GM12878 (cell line): ENCODE results near the gene RANBP9. TPM values are rescaled to one million over a fixed set of nuclear protein-coding genes. Genes with fewer than 3 reads are reported as not detected.

Experiments used
- ATAC-seq: fragments of 200-7000 bp; cut with Tn5 transposase; 3 replicates; pipeline ENCODE4 v1.9.1; 2020; ENCODE audit warnings: mild to moderate bottlenecking, moderate library complexity
- BruUV-seq: library from RNA; stranded (reverse); fragments of 400-500 nt; replicated peaks from 2 replicates; lab custom pipeline; 2021; lab: Mats Ljungman, UMichigan
- CTCF ChIA-PET: fragments of 300-600 bp; sonication (Branson Sonifier 250); formaldehyde crosslinking; extraction: SDS; loops from one replicate; lab custom pipeline; 2021; ENCODE audit warnings: inconsistent platforms; lab: Yijun Ruan, JAX
- POLR2A ChIA-PET: fragments of 350-600 bp; formaldehyde crosslinking; extraction: SDS; loops from one replicate; lab custom pipeline; 2021; ENCODE audit warnings: inconsistent platforms; lab: Charles Lee
- RAD21 ChIA-PET: fragments of 300-600 bp; sonication (Branson Sonifier 250); formaldehyde crosslinking; loops from one replicate; lab custom pipeline; 2023; ENCODE audit warnings: antibody characterized with exemption; ENCODE audit not compliant: unreplicated experiment; lab: Charles Lee
- SMC1A ChIA-PET: fragments of 300-600 bp; sonication (Branson Sonifier 250); formaldehyde crosslinking; loops from one replicate; lab custom pipeline; 2023; ENCODE audit not compliant: unreplicated experiment, uncharacterized antibody; lab: Charles Lee
- DNase-seq: peaks from one replicate; pipeline ENCODE4 v3.0.0-alpha.2; 2011; ENCODE audit warnings: low read depth, low spot score
- FAIRE-seq: peaks from 3 replicates; lab custom pipeline; 2011; peaks lifted over from hg19 to GRCh38; lab: Jason Lieb, UNC
- H2AFZ ChIP-seq: 2 replicates; pipeline ENCODE4 v1.6.0; 2011; ENCODE audit warnings: low read depth, low read length, control low read depth; ENCODE audit not compliant: control insufficient read depth
- H3K27ac ChIP-seq: 2 replicates; pipeline ENCODE4 v1.5.1; 2011; ENCODE audit warnings: control low read depth; ENCODE audit not compliant: control insufficient read depth, insufficient read depth
- H3K27me3 ChIP-seq, 2 experiments: replicated peaks in 1 of 2; 2 replicates each; pipeline versions ENCODE4 v1.6.0 to v1.6.1; 2011; ENCODE audit warnings: low read length in 1 of 2; ENCODE audit not compliant: control insufficient read depth in 2 of 2, insufficient read depth in 2 of 2
- H3K36me3 ChIP-seq, 2 experiments: 2 replicates each; pipeline ENCODE4 v1.5.1; 2011; ENCODE audit warnings: low read length in 1 of 2; ENCODE audit not compliant: control insufficient read depth in 2 of 2, insufficient read depth in 2 of 2
- H3K4me1 ChIP-seq: 2 replicates; pipeline ENCODE4 v1.6.1; 2011; ENCODE audit warnings: mild to moderate bottlenecking, low read length, moderate library complexity, mixed read lengths; ENCODE audit not compliant: control insufficient read depth, insufficient read depth
- H3K4me2 ChIP-seq: 2 replicates; pipeline ENCODE4 v1.6.0; 2011; ENCODE audit warnings: control low read depth; ENCODE audit not compliant: control insufficient read depth, insufficient read depth
- H3K4me3 ChIP-seq: fragments of 200-600 bp; sonication (generic); 2 replicates; pipeline ENCODE4 v1.5.1; 2016
- H3K79me2 ChIP-seq: 2 replicates; pipeline ENCODE4 v1.6.0; 2011; ENCODE audit warnings: low read length; ENCODE audit not compliant: control insufficient read depth, insufficient read depth
- H3K9ac ChIP-seq: 2 replicates; pipeline ENCODE4 v1.8.0; 2011; ENCODE audit warnings: low read length, control low read depth, mixed read lengths; ENCODE audit not compliant: control insufficient read depth, insufficient read depth
- H3K9me3 ChIP-seq: replicated peaks from 3 replicates; pipeline ENCODE4 v1.5.1; 2011; ENCODE audit warnings: mild to moderate bottlenecking, low read length; ENCODE audit not compliant: control insufficient read depth, insufficient read depth
- H4K20me1 ChIP-seq: 2 replicates; pipeline ENCODE4 v1.6.0; 2011; ENCODE audit not compliant: control insufficient read depth, insufficient read depth
- BCL11A ChIP-seq: IDR thresholded peaks from 2 replicates; pipeline ENCODE4 v1.6.1; 2011; ENCODE audit warnings: low read depth, low read length
- CBX3 ChIP-seq: fragments of 200-600 bp; sonication (generic); IDR thresholded peaks from 2 replicates; pipeline ENCODE4 v1.6.1; 2016; ENCODE audit warnings: low read depth, borderline replicate concordance
- GATAD2B ChIP-seq: fragments of 450-650 bp; conservative IDR thresholded peaks from 2 replicates; pipeline ENCODE4 v1.6.1; 2017; ENCODE audit warnings: low read depth, mild to moderate bottlenecking, moderate library complexity
- IRF4 ChIP-seq: IDR thresholded peaks from 2 replicates; pipeline ENCODE4 v1.6.1; 2011; ENCODE audit warnings: low read depth, low read length
- MEF2A ChIP-seq: IDR thresholded peaks from 2 replicates; pipeline ENCODE4 v1.6.1; 2011; ENCODE audit warnings: low read depth, mild to moderate bottlenecking, low read length, moderate library complexity; ENCODE audit not compliant: insufficient read depth
- MTA2 ChIP-seq: fragments of 450-650 bp; IDR thresholded peaks from 2 replicates; pipeline ENCODE4 v1.6.1; 2016; ENCODE audit warnings: low read depth, mild to moderate bottlenecking, moderate library complexity
- PML ChIP-seq: IDR thresholded peaks from 2 replicates; pipeline ENCODE4 v1.6.1; 2012; ENCODE audit warnings: low read length, inconsistent platforms
- SPI1 ChIP-seq: IDR thresholded peaks from 2 replicates; pipeline ENCODE4 v1.6.1; 2011; ENCODE audit warnings: low read depth, mild to moderate bottlenecking, low read length, moderate library complexity, borderline replicate concordance; ENCODE audit not compliant: insufficient read depth
- SRF ChIP-seq, 2 experiments: IDR thresholded peaks; 2 replicates each; pipeline ENCODE4 v1.6.1; 2011; ENCODE audit warnings: low read depth in 2 of 2, low read length in 2 of 2, mild to moderate bottlenecking in 1 of 2, moderate library complexity in 1 of 2
- ZSCAN29 ChIP-seq: fragments of 450-650 bp; IDR thresholded peaks from 2 replicates; pipeline ENCODE4 v1.6.1; 2017; ENCODE audit warnings: mild to moderate bottlenecking, moderate library complexity
- WGBS: methylation state at CpG from one replicate; pipeline ENCODE4 v1.1.6; 2016; ENCODE audit warnings: low lambda C conversion rate; ENCODE audit not compliant: insufficient replicate concordance, insufficient coverage; ENCODE audit errors: missing lambda C conversion rate; 5-methylcytosine and 5-hydroxymethylcytosine counted together
- in situ Hi-C: fragments of 300-500 bp; cut with MboI; formaldehyde crosslinking; loops from 9 replicates; pipeline ENCODE4 v1.14.3; 2018; ENCODE audit warnings: mixed read lengths
- intact Hi-C: fragments of 100-400 bp; cut with micrococcal nuclease; formaldehyde crosslinking; loops from one replicate; pipeline ENCODE4 v1.14.2; 2022; ENCODE audit not compliant: unreplicated experiment
- polyA plus RNA-seq, 11 experiments: library from polyadenylated mRNA; depleted of rRNA in 4 of 11; unstranded in 6 of 11; stranded (reverse) in 5 of 11; fragments of >200 nt; fragmentation: Nextera tagmentation in 4 of 11; fragmentation: Illumina TruSeq in 1 of 11; extraction: Ambion mirVana in 4 of 11; extraction: Trizol in 1 of 11; gene quantifications; 1 replicate in 1 of 11; 2 replicates in 10 of 11; pipeline versions ENCODE4 v1.2.1 to v1.2.3, GENCODE V29; 2011 to 2016; ENCODE audit warnings: inconsistent platforms in 2 of 11, missing spikeins in 2 of 11, low read depth in 1 of 11
- total RNA-seq, 4 experiments: library from RNA; depleted of rRNA in 3 of 4; stranded (reverse); fragments of >200 nt in 3 of 4; fragmentation: Illumina TruSeq in 1 of 4; extraction: Trizol in 1 of 4; gene quantifications; 2 replicates each; pipeline versions ENCODE4 v1.2.1 to v1.2.3, GENCODE V29; 2013 to 2021
- TF ChIP-seq, protein P1 (sequence below): fragments of 450-650 bp; IDR thresholded peaks from 2 replicates; pipeline ENCODE4 v1.6.1; 2017; ENCODE audit warnings: borderline replicate concordance

Gene RANBP9
- total and polyA plus RNA-seq, 10 of the 15 experiments (the other 5 are each of a cell fraction or from before 2014, with no cell fraction given) = 3.7 to 43.1 (median 16.2) TPM

DNA sequence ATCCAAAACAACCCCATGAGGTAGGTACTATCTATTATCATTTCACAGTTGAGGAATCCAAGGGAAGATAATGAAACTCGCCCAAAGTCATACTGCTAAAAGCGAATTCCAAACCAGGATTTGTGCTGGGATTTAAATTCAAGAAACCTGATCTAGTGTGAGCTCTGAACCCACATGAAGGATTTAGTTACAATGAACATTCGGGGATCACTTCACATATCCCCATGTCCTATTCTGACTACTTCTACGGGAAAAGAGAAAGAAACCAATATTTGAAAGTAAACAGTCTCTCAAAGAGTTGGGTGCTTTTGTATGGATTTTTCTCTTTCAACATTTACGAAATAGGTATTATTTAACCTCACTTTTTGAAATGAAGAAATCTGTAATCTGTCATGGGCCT is 12.9 kb downstream of the RANBP9 start:
- Histone ChIP-seq H4K20me1 (no peaks in the 10 kb centered on the region), H3K79me2 (peaks cover 63% of the 10 kb centered on the region), H3K27ac (no peak overlapping the region), H3K4me2 (no peak overlapping the region), H3K4me3 (no peak overlapping the region), H3K36me3 (peaks cover 0 to 2% of the 10 kb centered on the region in 2 experiments; a peak in 1 of 4 replicates), H3K4me1 (peaks cover 16% of the 10 kb centered on the region), H3K9me3 (no peaks in the 10 kb centered on the region), H3K27me3 (no peaks in the 10 kb centered on the region), H3K9ac (no peak overlapping the region), H2AFZ (no peak overlapping the region)
- ChIA-PET SMC1A (interaction anchor here (1.2 to 1.4 kb wide), 2 partner anchors 11 to 64 kb away, joined by 3 read pairs; no protein-coding TSS in a partner anchor), POLR2A (interaction anchor here (0.7 to 2.0 kb wide), 3 partner anchors 11 to 32 kb away, joined by 4 to 8 read pairs (median 7); no protein-coding TSS in a partner anchor), CTCF (interaction anchor here (1.1 kb wide), 1 partner anchor 11 kb away, joined by 4 read pairs; no protein-coding TSS in a partner anchor), RAD21 (no interaction called here)
- DNase-seq (no peak), ATAC-seq (no peak), FAIRE-seq (no peak)
- intact Hi-C loops = no loop called here
- BruUV-seq = no TSS peak
- in situ Hi-C loops = no loop called here
- WGBS = 89% methylated on average over 5 of the region's 5 CpGs
- TF ChIP-seq ZSCAN29 = no peak
- TF ChIP-seq MTA2 = no peak
- TF ChIP-seq SRF (IDR thresholded peaks at IDR 0.05; ENCODE audit: low read depth in 2 of 2, low read length in 2 of 2) = no peak
- TF ChIP-seq IRF4 = no peak
- no peak for TF ChIP-seq BCL11A
- TF ChIP-seq, protein P1, sequence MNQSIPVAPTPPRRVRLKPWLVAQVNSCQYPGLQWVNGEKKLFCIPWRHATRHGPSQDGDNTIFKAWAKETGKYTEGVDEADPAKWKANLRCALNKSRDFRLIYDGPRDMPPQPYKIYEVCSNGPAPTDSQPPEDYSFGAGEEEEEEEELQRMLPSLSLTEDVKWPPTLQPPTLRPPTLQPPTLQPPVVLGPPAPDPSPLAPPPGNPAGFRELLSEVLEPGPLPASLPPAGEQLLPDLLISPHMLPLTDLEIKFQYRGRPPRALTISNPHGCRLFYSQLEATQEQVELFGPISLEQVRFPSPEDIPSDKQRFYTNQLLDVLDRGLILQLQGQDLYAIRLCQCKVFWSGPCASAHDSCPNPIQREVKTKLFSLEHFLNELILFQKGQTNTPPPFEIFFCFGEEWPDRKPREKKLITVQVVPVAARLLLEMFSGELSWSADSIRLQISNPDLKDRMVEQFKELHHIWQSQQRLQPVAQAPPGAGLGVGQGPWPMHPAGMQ = no peak
- TF ChIP-seq GATAD2B = no peak
- no peak for TF ChIP-seq CBX3
- no peak for TF ChIP-seq SPI1
- no peak for TF ChIP-seq MEF2A
- TF ChIP-seq PML = no peak
